ENCODE results near the gene LENG9.
"Not testable (repeated sequence)": the region's sequence is repeated elsewhere in the genome, so short reads cannot be mapped to it uniquely, and the experiment has no call there.

The LENG9 gene

DNA sequence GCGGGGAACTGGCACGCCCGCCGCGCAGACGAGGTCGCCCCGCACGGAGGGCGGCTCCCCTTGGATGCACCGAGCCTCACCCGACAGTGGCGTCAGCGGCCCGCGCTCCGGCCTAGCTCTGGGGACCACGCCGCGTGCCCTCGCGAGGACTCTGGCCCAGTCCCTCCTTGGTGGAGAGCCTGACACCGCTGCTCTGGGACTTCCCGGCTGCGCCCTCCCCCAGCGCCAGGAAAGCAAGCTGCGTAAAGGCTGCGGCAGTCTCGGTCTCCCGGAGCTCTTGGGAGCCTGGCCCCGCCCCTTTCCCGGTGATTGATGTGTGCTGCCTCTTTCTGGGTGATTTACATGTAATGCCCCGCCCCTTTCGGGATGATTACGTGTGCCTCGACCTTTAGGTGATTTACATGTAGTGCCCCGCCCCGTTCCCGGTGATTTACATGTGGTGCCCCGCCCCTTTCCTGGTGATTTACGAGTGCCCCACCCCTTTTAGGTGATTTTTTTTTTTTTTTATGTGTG, at the start of gene LENG9:
TSS of gene LENG9 (minus strand) at position 248 of the 513 bp plus-strand sequence. CDS start 252 bp downstream, outside the sequence.
- DNase-seq, result peak; percentile 36

GRCh38 chr19:54509200-54509940, 45.8 kb upstream of the LENG9 start:
- DNase-seq, result not testable (repeated sequence)

DNA sequence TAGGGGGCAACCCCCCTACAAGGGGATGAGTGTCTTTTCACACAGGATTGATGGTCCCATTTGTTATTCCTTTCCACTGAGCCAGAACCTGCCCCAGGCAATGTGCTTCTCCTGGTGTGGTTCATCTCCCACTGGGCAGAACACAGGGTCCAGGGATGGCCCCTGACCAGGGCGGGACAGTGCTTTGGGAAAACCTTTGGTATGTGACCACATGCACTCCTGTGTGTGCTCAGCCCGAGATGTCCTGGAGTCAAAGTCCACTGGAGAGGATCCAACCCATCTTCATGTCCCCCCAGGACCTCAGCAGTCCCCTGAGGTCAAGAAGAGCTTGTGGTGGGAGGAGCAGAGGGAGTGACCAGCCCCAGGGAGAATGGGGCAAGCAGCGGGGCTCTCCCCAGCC, 44.9 kb upstream of the LENG9 start:
- not testable (repeated sequence) for DNase-seq

- no peak for DNase-seq
Observed at GRCh38 chr19:54507824-54508223, 44.2 kb upstream of the LENG9 start.

- not testable (repeated sequence) for DNase-seq
Observed at GRCh38 chr19:54507038-54507717, 43.6 kb upstream of the LENG9 start.

DNA sequence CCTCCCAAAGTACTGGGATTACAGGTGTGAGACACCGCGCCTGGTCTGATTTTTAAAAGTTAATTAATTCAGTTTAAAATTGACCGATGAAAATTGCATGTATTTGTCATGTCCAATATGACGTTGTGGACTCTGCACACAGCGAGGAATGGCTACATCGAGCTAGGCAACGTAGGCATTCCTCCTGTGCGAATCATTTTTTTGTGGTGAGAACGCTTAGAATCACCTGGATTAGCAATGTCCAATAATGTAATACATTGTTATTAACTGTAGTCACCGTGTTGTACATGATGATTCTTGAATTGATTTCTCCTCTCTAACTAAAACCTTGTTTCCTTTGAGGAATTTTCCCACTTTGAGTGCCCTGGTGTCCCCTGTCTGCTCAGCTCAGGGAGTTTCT, 42.5 kb upstream of the LENG9 start:
- no peak for DNase-seq

- not testable (repeated sequence) for DNase-seq
Observed at GRCh38 chr19:54505542-54505941, 42.0 kb upstream of the LENG9 start.

- no peak for DNase-seq
Observed at GRCh38 chr19:54502518-54503048, 39.0 kb upstream of the LENG9 start, which contains the start of gene LAIR2. LAIR2 (plus strand) TSS chr19:54502831; CDS start chr19:54502919, 88 bp downstream.

DNA sequence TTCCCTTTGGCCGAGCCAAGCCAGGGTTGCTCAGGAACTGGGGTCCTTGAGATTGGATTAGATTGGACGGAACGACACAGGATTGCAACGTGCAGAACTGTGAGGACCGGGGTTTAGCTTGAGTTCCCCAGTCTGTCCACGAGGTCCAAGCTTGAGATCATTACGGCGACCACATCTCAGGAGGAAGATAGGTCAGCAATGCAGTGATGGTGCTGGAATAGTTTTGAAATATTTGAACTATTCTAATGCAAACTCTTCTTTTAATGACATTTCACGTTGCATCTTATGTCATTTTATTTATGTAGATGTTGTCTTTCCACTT, 34.8 kb upstream of the LENG9 start:
- not testable (repeated sequence) for DNase-seq

GRCh38 chr19:54497747-54498450, 34.3 kb upstream of the LENG9 start:
- DNase-seq, result not testable (repeated sequence)

GRCh38 chr19:54495284-54495683, 31.7 kb upstream of the LENG9 start:
- DNase-seq, result not testable (repeated sequence)

DNA sequence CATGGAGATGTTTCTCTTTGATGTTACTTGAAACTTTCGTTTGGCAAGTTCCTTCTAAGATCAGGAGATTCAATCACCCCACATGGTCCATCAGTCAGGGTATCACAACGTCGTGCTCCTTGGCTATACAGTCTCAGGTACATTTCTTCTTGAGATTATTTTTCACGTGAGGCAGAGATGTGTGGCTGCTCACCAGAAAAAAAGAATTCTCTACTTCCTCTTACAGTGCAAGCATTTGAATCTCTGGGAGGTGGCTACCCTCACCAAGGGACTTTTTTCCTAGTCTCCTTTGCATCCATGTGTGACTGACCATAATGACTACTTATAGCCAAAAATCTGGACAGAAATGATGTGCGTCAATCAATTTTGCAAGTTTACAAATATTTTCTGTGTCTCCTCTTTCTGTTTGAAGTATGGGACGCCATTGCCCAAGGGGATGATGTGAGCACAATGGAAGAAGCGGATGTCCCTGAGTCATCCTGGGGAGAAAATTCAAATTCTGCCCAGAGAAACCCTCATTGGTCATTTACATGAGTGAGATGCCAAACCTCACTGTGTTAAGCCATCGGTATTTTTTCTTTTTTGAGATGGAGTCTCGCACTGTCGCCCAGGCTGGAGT, 30.5 kb upstream of the LENG9 start:
- no peak for DNase-seq

DNA sequence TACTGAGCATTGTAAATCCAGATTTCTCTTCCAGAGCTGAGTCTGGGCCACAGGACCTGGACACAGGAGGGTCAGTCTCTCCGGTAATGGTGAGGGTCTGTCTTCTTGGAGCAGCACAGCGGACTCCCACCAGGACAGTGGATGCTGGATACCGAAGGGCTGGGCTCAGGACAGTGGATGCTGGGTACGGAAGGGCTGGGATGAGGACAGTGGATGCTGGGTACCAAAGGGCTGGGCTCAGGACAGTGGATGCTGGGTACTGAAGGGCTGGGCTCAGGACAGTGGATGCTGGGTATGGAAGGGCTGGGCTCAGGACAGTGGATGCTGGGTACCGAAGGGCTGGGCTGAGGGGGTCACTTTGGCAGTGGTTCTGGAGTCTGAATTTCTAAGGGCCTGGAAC, 29.5 kb upstream of the LENG9 start:
- DNase-seq, result not testable (repeated sequence)

DNA sequence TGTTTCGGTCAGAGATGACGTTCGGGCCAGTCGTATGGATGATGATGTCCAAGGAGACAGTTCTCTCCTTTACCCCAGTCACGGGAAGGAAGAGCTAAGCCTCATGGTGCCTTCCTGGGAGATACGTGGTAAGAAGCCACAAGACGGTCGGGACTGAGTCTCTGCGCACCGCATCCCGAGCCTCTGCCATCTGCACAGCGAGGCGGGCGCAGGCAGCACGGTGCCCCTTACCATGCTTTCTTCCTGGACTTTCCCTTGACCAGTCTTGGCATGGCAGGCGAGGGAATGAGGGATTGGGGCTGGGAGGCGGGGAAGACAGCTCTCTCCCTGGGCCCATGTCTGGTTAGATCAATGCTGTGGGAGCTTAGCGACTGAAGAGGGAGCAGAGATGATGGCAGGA, 29.0 kb upstream of the LENG9 start:
- DNase-seq, result no peak

GRCh38 chr19:54489766-54490165, 26.2 kb upstream of the LENG9 start:
- DNase-seq, result no peak

GRCh38 chr19:54489341-54489740, 25.8 kb upstream of the LENG9 start:
- DNase-seq, result no peak

DNA sequence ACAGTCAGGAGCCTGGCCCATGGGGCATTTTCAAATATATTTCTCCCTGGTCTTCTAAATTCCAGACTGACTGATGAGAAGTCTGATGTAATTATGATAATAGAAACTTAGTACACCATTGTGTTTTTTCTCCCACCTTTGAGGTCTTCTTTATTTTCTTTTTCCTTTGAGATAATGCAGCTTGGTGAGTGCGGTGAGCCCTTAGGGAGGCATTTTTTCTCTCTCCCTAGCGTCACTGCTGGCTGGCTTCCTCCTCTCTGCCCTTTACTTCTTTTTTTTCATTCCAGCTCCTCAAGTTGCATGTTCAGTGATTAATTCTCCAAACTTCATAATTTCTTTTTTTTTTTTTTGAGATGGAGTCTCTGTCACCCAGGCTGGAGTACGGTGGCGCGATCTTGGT, 22.3 kb upstream of the LENG9 start:
- DNase-seq, result no peak

DNA sequence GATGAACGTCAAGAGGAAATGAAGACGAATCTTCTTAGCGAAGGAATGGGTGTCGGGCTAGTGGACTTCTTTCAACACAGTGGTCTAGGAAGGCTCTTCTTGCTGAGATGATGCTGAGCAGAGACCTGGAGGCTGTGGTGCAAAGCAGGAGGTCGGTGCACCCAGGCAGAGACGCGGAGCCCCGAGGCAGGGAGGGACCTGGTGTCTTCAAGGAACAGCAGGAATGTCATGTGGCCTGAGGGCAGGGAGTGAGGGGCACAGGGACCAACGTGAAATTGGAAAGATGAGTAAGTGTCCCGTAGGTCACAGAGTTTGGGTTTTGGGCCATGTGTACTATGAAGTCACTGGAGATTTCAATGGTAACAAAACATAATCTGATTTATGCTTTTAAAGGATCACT, 20.9 kb upstream of the LENG9 start:
- DNase-seq, result no peak

GRCh38 chr19:54482889-54483288, 19.3 kb upstream of the LENG9 start:
- no peak for DNase-seq

GRCh38 chr19:54481326-54481930, 17.9 kb upstream of the LENG9 start:
- peak; percentile 30 for DNase-seq

GRCh38 chr19:54480051-54480450, 16.5 kb upstream of the LENG9 start:
- DNase-seq, result no peak

DNA sequence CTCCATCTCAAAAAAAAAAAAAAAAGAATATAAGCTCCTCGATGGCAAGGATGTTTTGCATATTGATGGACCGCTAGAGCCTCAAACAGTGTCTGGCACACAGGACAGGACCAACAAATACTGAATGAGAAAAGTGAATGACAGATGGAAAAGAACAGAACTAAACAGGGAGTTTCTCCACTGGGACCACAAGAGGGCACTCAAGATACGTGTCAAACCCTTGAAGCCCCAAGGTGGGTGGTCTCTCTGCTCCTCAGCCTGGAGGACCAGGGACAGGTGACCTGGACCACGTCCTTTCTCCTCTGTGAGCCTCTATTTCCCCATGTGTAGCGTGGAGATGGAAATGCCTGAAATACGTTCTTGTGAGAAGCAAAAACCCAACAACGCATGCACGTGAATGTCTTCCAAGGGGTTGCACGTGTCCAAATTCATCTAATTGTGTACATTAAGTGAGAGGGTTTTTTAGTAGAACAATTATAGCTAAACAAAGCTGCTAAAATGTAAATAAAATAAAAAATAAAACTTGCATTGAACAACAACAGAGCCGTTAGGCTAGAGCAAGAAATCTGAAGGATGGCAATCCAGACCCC, 15.2 kb upstream of the LENG9 start:
- DNase-seq, result peak; percentile 16
